GM12891 (cell line): ENCODE results near the gene ZNF346.

ENCODE experiments used
- POLR2A ChIP-seq: IDR thresholded peaks from 2 replicates; pipeline ENCODE4 v1.6.1; 2011; ENCODE audit warnings: low read depth, low read length, control low read depth
- POLR2AphosphoS5 ChIP-seq: IDR thresholded peaks from 2 replicates; pipeline ENCODE4 v1.6.1; 2011; ENCODE audit warnings: low read depth, low read length, control low read depth
- TAF1 ChIP-seq: IDR thresholded peaks from 2 replicates; pipeline ENCODE4 v1.6.1; 2011; ENCODE audit warnings: low read depth, low read length, control low read depth

GRCh38 chr5:177094224-177095087 is 72.0 kb downstream of the ZNF346 start:
- no peak for TF ChIP-seq TAF1
- TF ChIP-seq POLR2A, result no peak
- no peak for TF ChIP-seq POLR2AphosphoS5
